Adrenal gland (tissue), 5 donors: ENCODE measurements around the gene PDE4DIP.
"Not testable (repeated sequence)": the region's sequence is repeated elsewhere in the genome, so short reads cannot be mapped to it uniquely, and the experiment has no call there.

ENCODE experiments used
- POLR2A ChIP-seq, 2 donors: fragments of 450-650 bp; IDR thresholded peaks; one replicate each; pipeline ENCODE4 v1.6.1; 2017; ENCODE audit warnings: antibody characterized with exemption in 2 of 2, mild to moderate bottlenecking in 2 of 2, moderate library complexity in 1 of 2
- TF ChIP-seq, protein P1 (sequence below), 6 experiments: fragments of 450-650 bp in 4 of 6; fragments of 200-600 bp in 2 of 6; sonication (generic) in 1 of 6; IDR thresholded peaks; 1 replicate in 5 of 6; 2 replicates in 1 of 6; pipeline versions ENCODE4 v1.5.1 to v1.8.0; 2016 to 2021; ENCODE audit warnings: antibody characterized with exemption in 6 of 6, mild to moderate bottlenecking in 2 of 6, moderate library complexity in 1 of 6
- donor health status: DM: no; HTN: no; CAD: no.

DNA sequence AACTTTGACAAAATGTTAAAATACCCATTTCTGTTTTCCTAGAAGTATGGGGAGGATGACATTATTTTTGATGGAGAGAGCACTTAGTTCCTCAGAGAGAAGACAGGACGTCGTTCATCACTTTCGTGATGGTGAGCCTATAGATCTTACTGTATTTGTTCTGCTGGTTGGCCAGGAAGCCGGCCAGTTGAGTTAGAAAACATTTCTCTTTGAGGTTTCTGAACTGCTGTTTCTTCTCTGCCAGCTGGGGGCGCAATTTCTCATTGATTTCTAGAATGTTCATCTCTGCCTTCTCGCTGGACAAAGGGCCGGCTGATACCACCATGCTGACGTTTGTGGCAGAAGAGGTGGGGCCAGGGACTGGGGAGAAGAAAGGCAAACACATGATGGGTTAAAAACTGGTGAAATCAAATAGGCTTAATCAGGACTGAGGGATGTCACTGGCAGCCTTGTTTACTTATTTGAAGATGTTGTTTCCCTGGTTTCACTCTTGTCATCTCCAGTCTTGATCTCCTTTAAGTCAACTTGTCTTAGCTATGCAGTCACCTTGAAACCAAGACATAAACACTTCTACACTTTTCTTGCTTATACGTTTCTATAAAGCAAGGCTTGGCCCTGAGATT is 231.4 kb downstream of the PDE4DIP start:
- not testable (repeated sequence) for TF ChIP-seq POLR2A (IDR thresholded peaks at IDR 0.05)
- TF ChIP-seq, protein P1, sequence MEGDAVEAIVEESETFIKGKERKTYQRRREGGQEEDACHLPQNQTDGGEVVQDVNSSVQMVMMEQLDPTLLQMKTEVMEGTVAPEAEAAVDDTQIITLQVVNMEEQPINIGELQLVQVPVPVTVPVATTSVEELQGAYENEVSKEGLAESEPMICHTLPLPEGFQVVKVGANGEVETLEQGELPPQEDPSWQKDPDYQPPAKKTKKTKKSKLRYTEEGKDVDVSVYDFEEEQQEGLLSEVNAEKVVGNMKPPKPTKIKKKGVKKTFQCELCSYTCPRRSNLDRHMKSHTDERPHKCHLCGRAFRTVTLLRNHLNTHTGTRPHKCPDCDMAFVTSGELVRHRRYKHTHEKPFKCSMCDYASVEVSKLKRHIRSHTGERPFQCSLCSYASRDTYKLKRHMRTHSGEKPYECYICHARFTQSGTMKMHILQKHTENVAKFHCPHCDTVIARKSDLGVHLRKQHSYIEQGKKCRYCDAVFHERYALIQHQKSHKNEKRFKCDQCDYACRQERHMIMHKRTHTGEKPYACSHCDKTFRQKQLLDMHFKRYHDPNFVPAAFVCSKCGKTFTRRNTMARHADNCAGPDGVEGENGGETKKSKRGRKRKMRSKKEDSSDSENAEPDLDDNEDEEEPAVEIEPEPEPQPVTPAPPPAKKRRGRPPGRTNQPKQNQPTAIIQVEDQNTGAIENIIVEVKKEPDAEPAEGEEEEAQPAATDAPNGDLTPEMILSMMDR (IDR thresholded peaks at IDR 0.05): not testable (repeated sequence)
